HepG2 (cell line): Measurements from ENCODE around the gene ZBTB48. TPM values are rescaled to one million over a fixed set of nuclear protein-coding genes. Genes with fewer than 3 reads are reported as not detected.

ENCODE experiments used
- ATAC-seq: fragments of 200-7000 bp; cut with Tn5 transposase; 3 replicates; pipeline ENCODE4 v1.9.1; 2020; ENCODE audit warnings: mild to moderate bottlenecking, moderate library complexity
- BruUV-seq: library from RNA; stranded (reverse); fragments of 400-500 nt; replicated peaks from 2 replicates; lab custom pipeline; 2021; lab: Mats Ljungman, UMichigan
- CTCF ChIA-PET: fragments of 300-600 bp; formaldehyde crosslinking; extraction: SDS; loops from one replicate; lab custom pipeline; 2021; ENCODE audit warnings: low total read pairs, inconsistent platforms, low intra/inter-chr PET ratio; lab: Yijun Ruan, JAX
- POLR2A ChIA-PET: fragments of 350-600 bp; sonication (Branson Sonifier 250); formaldehyde crosslinking; loops from one replicate; lab custom pipeline; 2020; ENCODE audit warnings: antibody characterized with exemption, inconsistent platforms; lab: Yijun Ruan, JAX
- DNase-seq: peaks from one replicate; pipeline ENCODE4 v3.0.0-alpha.2; 2015; ENCODE audit warnings: low spot score
- FAIRE-seq: peaks from 3 replicates; lab custom pipeline; 2011; peaks lifted over from hg19 to GRCh38; lab: Jason Lieb, UNC
- H2AFZ ChIP-seq: one replicate; pipeline ENCODE4 v1.6.1; 2011; ENCODE audit warnings: low read length, inconsistent platforms
- H3K27ac ChIP-seq: fragments of 300-600 bp; 3 replicates; pipeline ENCODE4 v1.8.0; 2011; ENCODE audit warnings: mixed run types, mild to moderate bottlenecking, mixed read lengths, low read length, inconsistent platforms; ENCODE audit not compliant: insufficient read depth; ENCODE audit errors: extremely low read length
- H3K27me3 ChIP-seq, 2 experiments: fragments of 200-600 bp in 1 of 2; 2 replicates in 1 of 2; 3 replicates in 1 of 2; pipeline versions ENCODE4 v1.6.0 to v1.8.0; 2011; ENCODE audit warnings: low read length in 2 of 2, mild to moderate bottlenecking in 2 of 2, moderate library complexity in 2 of 2, inconsistent platforms in 1 of 2; ENCODE audit not compliant: insufficient read depth in 2 of 2, control insufficient read depth in 1 of 2
- H3K36me3 ChIP-seq, 2 experiments: fragments of 200-600 bp in 1 of 2; replicated peaks in 1 of 2; 2 replicates in 1 of 2; 3 replicates in 1 of 2; pipeline versions ENCODE4 v1.5.1 to v1.8.0; 2011; ENCODE audit warnings: low read length in 2 of 2, inconsistent platforms in 1 of 2; ENCODE audit not compliant: insufficient read depth in 2 of 2, control insufficient read depth in 1 of 2
- H3K4me1 ChIP-seq: 2 replicates; pipeline ENCODE4 v1.5.1; 2012; ENCODE audit warnings: low read length, inconsistent platforms; ENCODE audit not compliant: insufficient read depth
- H3K4me2 ChIP-seq: 2 replicates; pipeline ENCODE4 v1.6.0; 2011; ENCODE audit warnings: low read depth, low read length, inconsistent platforms
- H3K4me3 ChIP-seq, 3 experiments: fragments of 200-600 bp in 1 of 3; sonication (generic), shearing (Covaris generic) in 1 of 3; replicated peaks in 1 of 3; 2 replicates each; pipeline ENCODE4 v1.5.1; 2011 to 2016; ENCODE audit warnings: low read length in 3 of 3, inconsistent platforms in 2 of 3, low read depth in 2 of 3, mild to moderate bottlenecking in 2 of 3, control low read depth in 1 of 3, mixed read lengths in 1 of 3; ENCODE audit not compliant: insufficient read depth in 1 of 3
- H3K79me2 ChIP-seq: one replicate; pipeline ENCODE4 v1.6.1; 2011; ENCODE audit warnings: low read length, inconsistent platforms; ENCODE audit not compliant: insufficient read depth
- H3K9ac ChIP-seq: 2 replicates; pipeline ENCODE4 v1.6.0; 2011; ENCODE audit warnings: mild to moderate bottlenecking, low read depth, low read length, inconsistent platforms; ENCODE audit not compliant: insufficient read depth
- H3K9me3 ChIP-seq: 2 replicates; pipeline ENCODE4 v1.5.1; 2012; ENCODE audit warnings: mild to moderate bottlenecking, low read length
- H4K20me1 ChIP-seq: 2 replicates; pipeline ENCODE4 v1.6.0; 2011; ENCODE audit warnings: inconsistent platforms, mild to moderate bottlenecking, low read length, moderate library complexity; ENCODE audit not compliant: insufficient read depth
- ETV6 ChIP-seq: sonication (generic); formaldehyde crosslinking; conservative IDR thresholded peaks from 2 replicates; pipeline ENCODE4 v1.4.0; 2020; ENCODE audit warnings: missing genetic modification reagents
- HNRNPK ChIP-seq: fragments of 200-400 bp; formaldehyde crosslinking; IDR thresholded peaks from 2 replicates; pipeline ENCODE4 v1.6.1; 2018; ENCODE audit warnings: low read length, low read depth, moderate library complexity, mild to moderate bottlenecking; ENCODE audit not compliant: poor library complexity, severe bottlenecking
- HOXA7 ChIP-seq: sonication (generic); formaldehyde crosslinking; IDR thresholded peaks from 2 replicates; pipeline ENCODE4 v1.8.1; 2022; ENCODE audit warnings: mild to moderate bottlenecking, missing genetic modification reagents, moderate library complexity
- KLF12 ChIP-seq: sonication (generic); formaldehyde crosslinking; IDR thresholded peaks from 2 replicates; pipeline ENCODE4 v1.4.0; 2020; ENCODE audit warnings: missing genetic modification reagents, borderline replicate concordance
- PLRG1 ChIP-seq: fragments of 450-650 bp; conservative IDR thresholded peaks from 2 replicates; pipeline ENCODE4 v1.6.1; 2016
- RFXANK ChIP-seq: IDR thresholded peaks from 2 replicates; pipeline ENCODE4 v1.6.1; 2016
- SNAPC2 ChIP-seq: sonication (generic); formaldehyde crosslinking; IDR thresholded peaks from 2 replicates; pipeline ENCODE4 v1.8.1; 2022; ENCODE audit warnings: mild to moderate bottlenecking, missing genetic modification reagents
- SOX5 ChIP-seq: IDR thresholded peaks from 2 replicates; pipeline ENCODE4 v1.6.1; 2016; ENCODE audit warnings: borderline replicate concordance
- TEF ChIP-seq: sonication (generic); formaldehyde crosslinking; IDR thresholded peaks from 2 replicates; pipeline ENCODE4 v1.5.0; 2020; ENCODE audit warnings: missing genetic modification reagents
- ZBED4 ChIP-seq: sonication (generic); formaldehyde crosslinking; IDR thresholded peaks from 2 replicates; pipeline ENCODE4 v1.4.0; 2020; ENCODE audit warnings: missing genetic modification reagents, borderline replicate concordance
- ZC3H13 ChIP-seq: sonication (generic); formaldehyde crosslinking; IDR thresholded peaks from 2 replicates; pipeline ENCODE4 v1.8.1; 2023; ENCODE audit warnings: mild to moderate bottlenecking, missing genetic modification reagents, moderate library complexity
- ZFP62 ChIP-seq: sonication (generic); formaldehyde crosslinking; IDR thresholded peaks from 2 replicates; pipeline ENCODE4 v1.4.0; 2020; ENCODE audit warnings: missing genetic modification reagents
- ZNF143 ChIP-seq: sonication (generic); formaldehyde crosslinking; IDR thresholded peaks from 2 replicates; pipeline ENCODE4 v1.4.0; 2020; ENCODE audit warnings: missing genetic modification reagents
- ZNF160 ChIP-seq: sonication (generic); formaldehyde crosslinking; IDR thresholded peaks from 2 replicates; pipeline ENCODE4 v1.8.0; 2022; ENCODE audit warnings: mild to moderate bottlenecking, inconsistent platforms, missing genetic modification reagents
- ZNF639 ChIP-seq: conservative IDR thresholded peaks from 2 replicates; pipeline ENCODE4 v1.6.1; 2018; ENCODE audit warnings: missing genetic modification reagents
- ZNF720 ChIP-seq: sonication (generic); formaldehyde crosslinking; IDR thresholded peaks from 2 replicates; pipeline ENCODE4 v1.4.0; 2020; ENCODE audit warnings: missing genetic modification reagents
- WGBS: methylation state at CpG from one replicate; pipeline ENCODE4 v1.1.6; 2017; ENCODE audit warnings: low lambda C conversion rate; 5-methylcytosine and 5-hydroxymethylcytosine counted together
- in situ Hi-C: cut with HindIII; loops from 2 replicates; pipeline ENCODE4 v1.10.0; 2017; ENCODE audit warnings: low pct_unique_long_range_greater_than_20kb; ENCODE audit not compliant: extremely low pct_ligation_motif_present
- intact Hi-C: fragments of 100-400 bp; cut with micrococcal nuclease; formaldehyde crosslinking; loops from one replicate; pipeline ENCODE4 v1.10.0; 2022; ENCODE audit not compliant: unreplicated experiment
- polyA plus RNA-seq, 8 experiments: library from polyadenylated mRNA; depleted of rRNA in 3 of 8; stranded (reverse) in 7 of 8; unstranded in 1 of 8; fragments of >200 nt; fragmentation: Illumina TruSeq in 4 of 8; extraction: Trizol in 4 of 8; gene quantifications; 2 replicates each; pipeline versions ENCODE4 v1.2.1 to v1.2.3, GENCODE V29; 2011 to 2016; ENCODE audit warnings: low read depth in 4 of 8, missing spikeins in 1 of 8, mixed read lengths in 1 of 8; ENCODE audit not compliant: insufficient read depth in 1 of 8
- total RNA-seq, 5 experiments: library from RNA; depleted of rRNA; stranded (reverse); fragments of >200 nt; fragmentation: Illumina TruSeq; extraction: Trizol; gene quantifications; 2 replicates each; pipeline ENCODE4 v1.2.3, GENCODE V29; 2016; ENCODE audit warnings: low read depth in 1 of 5

The ZBTB48 gene
- total and polyA plus RNA-seq, 2 of the 13 experiments (the other 11 are each of a cell fraction or from before 2014, with no cell fraction given): 13.0 to 17.1 TPM

- ATAC-seq (no peak), DNase-seq (no peak), FAIRE-seq (no peak)
- Histone ChIP-seq H3K4me1 (no peaks in the 10 kb centered on the region), H3K4me3 (no peak overlapping the region), H3K9me3 (no peaks in the 10 kb centered on the region), H3K27me3 (no peaks in the 10 kb centered on the region), H3K36me3 (peaks cover 5 to 46% of the 10 kb centered on the region in 2 experiments; a peak in 4 of 5 replicates), H3K79me2 (no peaks in the 10 kb centered on the region), H3K4me2 (no peak overlapping the region), H3K9ac (no peak overlapping the region), H2AFZ (no peak overlapping the region), H4K20me1 (no peaks in the 10 kb centered on the region), H3K27ac (no peak overlapping the region)
- CTCF ChIA-PET: no interaction called here
- 65% methylated on average over 3 of the region's 3 CpGs for WGBS
- intact Hi-C loops (no loop called here), in situ Hi-C loops (no loop called here)
- POLR2A ChIA-PET: no interaction called here
- TF ChIP-seq ZFP62 (no peak), ZC3H13 (CRISPR knock-in tag) (no peak), ZNF639 (CRISPR knock-in tag) (no peak), ZNF143 (no peak), PLRG1 (no peak), SNAPC2 (CRISPR knock-in tag) (no peak), SOX5 (no peak), HOXA7 (CRISPR knock-in tag) (no peak), ZBED4 (CRISPR knock-in tag) (no peak), KLF12 (no peak), ZNF160 (CRISPR knock-in tag) (no peak), ZNF720 (CRISPR knock-in tag) (no peak), TEF (CRISPR knock-in tag) (no peak), RFXANK (CRISPR knock-in tag) (no peak), HNRNPK (no peak), ETV6 (CRISPR knock-in tag) (no peak)
- no TSS peak for BruUV-seq
Observed at GRCh38 chr1:6538956-6539355, 40.8 kb upstream of the ZBTB48 start.
